C4-2B (cell line): Measurements from ENCODE around the gene BTN2A1.

ENCODE experiments used
- ZFX ChIP-seq: fragments of 450-650 bp; IDR thresholded peaks from 2 replicates; pipeline ENCODE4 v1.6.1; 2017
- TF ChIP-seq, protein P1 (sequence below): fragments of 450-650 bp; conservative IDR thresholded peaks from 2 replicates; pipeline ENCODE4 v1.5.1; 2017; ENCODE audit warnings: mild to moderate bottlenecking

DNA sequence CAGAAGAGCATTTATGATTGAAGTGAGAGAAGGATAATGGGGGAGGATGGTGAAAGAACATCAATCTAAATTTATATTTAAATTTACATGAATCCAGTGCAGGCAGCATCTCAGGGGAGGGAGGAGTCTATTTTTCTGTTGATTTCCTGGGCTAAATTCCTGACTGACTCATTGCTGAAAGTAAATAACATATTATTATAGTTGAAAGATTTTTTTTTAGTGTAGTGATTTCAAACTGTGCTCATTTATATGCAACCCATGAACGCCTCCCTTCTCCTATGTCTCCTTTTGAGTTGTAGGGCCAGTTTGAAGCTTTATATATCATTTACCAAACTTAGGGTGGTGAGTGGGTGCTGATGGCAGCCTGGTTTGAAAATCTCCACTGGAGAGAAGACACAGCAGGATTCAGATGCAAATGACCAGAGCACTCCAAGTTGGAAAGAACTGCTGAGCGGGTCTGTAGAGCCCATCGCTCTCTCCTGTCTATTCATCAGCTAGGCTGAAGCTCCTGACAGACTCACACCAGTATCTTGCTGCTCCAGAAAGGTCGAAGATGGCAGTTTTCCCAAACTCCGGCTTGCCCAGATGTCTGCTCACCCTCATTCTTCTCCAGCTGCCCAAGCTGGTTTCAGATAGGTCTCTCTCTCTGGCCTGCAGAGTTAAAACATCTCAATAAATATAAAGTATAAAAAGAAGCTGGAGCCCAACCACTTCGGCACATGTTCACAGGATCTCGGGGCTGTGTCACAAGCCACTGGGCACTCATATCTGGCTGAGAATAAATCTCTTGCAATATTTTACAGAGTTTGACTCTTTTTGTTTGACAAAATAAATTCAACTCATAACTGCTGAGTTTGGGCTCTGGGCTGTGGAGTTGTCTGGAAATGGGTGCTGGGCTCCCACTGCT is 18.3 kb downstream of the BTN2A1 start:
- TF ChIP-seq, protein P1, sequence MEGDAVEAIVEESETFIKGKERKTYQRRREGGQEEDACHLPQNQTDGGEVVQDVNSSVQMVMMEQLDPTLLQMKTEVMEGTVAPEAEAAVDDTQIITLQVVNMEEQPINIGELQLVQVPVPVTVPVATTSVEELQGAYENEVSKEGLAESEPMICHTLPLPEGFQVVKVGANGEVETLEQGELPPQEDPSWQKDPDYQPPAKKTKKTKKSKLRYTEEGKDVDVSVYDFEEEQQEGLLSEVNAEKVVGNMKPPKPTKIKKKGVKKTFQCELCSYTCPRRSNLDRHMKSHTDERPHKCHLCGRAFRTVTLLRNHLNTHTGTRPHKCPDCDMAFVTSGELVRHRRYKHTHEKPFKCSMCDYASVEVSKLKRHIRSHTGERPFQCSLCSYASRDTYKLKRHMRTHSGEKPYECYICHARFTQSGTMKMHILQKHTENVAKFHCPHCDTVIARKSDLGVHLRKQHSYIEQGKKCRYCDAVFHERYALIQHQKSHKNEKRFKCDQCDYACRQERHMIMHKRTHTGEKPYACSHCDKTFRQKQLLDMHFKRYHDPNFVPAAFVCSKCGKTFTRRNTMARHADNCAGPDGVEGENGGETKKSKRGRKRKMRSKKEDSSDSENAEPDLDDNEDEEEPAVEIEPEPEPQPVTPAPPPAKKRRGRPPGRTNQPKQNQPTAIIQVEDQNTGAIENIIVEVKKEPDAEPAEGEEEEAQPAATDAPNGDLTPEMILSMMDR = no peak
- no peak for TF ChIP-seq ZFX
